Occipital lobe (tissue), 3 donors: Measurements from ENCODE around the gene POU2AF3. TPM values are rescaled to one million over a fixed set of nuclear protein-coding genes. Genes with fewer than 3 reads are reported as not detected.

Experiments
- DNase-seq: peaks from one replicate; lab custom pipeline; 2025; lab: John Stamatoyannopoulos, UW
- small RNA-seq: library from RNA; depleted of rRNA; stranded (forward); fragments of <200 nt; gene quantifications from one replicate; pipeline ENCODE3, GENCODE V24; 2014
- total RNA-seq: library from RNA; depleted of rRNA; stranded (reverse); fragments of >200 nt; gene quantifications from one replicate; pipeline ENCODE4 v1.2.3, GENCODE V29; 2014

Gene POU2AF3
- total RNA-seq, 1 donor from 2014 or later = 0.47 TPM

- no peak for DNase-seq
These were observed 54.8 kb downstream of the POU2AF3 start for GRCh38 chr11:111352935-111353710.

- DNase-seq = no peak
These were observed 55.6 kb downstream of the POU2AF3 start for GRCh38 chr11:111353776-111354600.

DNA sequence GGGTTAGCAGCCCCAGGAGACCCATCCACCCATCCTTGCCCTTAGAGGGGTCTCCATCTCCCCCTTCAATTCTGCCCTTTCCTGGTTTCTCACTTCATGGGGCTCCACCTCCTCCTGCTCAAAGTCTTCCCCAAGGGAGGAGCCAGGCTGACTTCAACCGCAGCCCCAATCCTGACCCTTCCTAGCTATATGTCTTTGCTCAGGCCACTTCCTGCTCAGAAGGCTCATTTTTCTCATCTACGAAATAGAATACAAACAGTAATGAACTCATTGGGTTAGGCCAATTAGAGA, 56.2 kb downstream of the POU2AF3 start:
- DNase-seq = no peak

GRCh38 chr11:111355101-111355500, 56.8 kb downstream of the POU2AF3 start:
- no peak for DNase-seq

GRCh38 chr11:111355956-111356659, 57.8 kb downstream of the POU2AF3 start:
- DNase-seq = no peak

- no peak for DNase-seq
These were observed 58.3 kb downstream of the POU2AF3 start for GRCh38 chr11:111356660-111357048.

GRCh38 chr11:111357150-111358037, 59.0 kb downstream of the POU2AF3 start:
- no peak for DNase-seq

Small RNA genes within 50 kb of the gene (small RNA-seq; reads per million reads assigned to genes)
- not detected for gene MIR4491

Other genes starting within 250 kb of the POU2AF3 start
- gene POU2AF2, start 52.8 kb upstream of the POU2AF3 start, total RNA-seq = not detected
- gene POU2AF1, start 80.7 kb downstream of the POU2AF3 start, total RNA-seq = not detected
- not detected for gene BTG4, start 213.8 kb downstream of the POU2AF3 start, total RNA-seq
- not detected for gene HOATZ, start 216.2 kb downstream of the POU2AF3 start, total RNA-seq
- gene LAYN, start 242.2 kb downstream of the POU2AF3 start, total RNA-seq = 4.4 TPM